ENCODE results near the gene NBEAL2.

NBEAL2 gene

GRCh38 chr3:47003461-47004368, 24.2 kb downstream of the NBEAL2 start:
- no peak overlapping the region for H3K27ac ChIP-seq (ENCODE audit: extremely low read depth, low read depth, low read length)
- no peaks in the 10 kb centered on the region for H3K9me3 ChIP-seq (ENCODE audit: control insufficient read depth, insufficient read depth, low read depth, low read length)
- H3K36me3 ChIP-seq (ENCODE audit: control insufficient read depth in 2 of 2, insufficient read depth in 1 of 2, low read length in 2 of 2) = peaks cover 0 to 92% of the 10 kb centered on the region in 2 experiments; a peak in 1 of 3 replicates
- CTCF ChIA-PET = interaction anchor here (0.6 kb wide), 2 partner anchors 67 to 157 kb away, joined by 4 read pairs; no protein-coding TSS in a partner anchor
- no peak for TF ChIP-seq PRDM6 (tag by site-specific recombination; IDR thresholded peaks at IDR 0.05)
- TF ChIP-seq ZNF416 (tag by site-specific recombination; IDR thresholded peaks at IDR 0.05) = no peak
- H3K4me1 ChIP-seq (ENCODE audit: control insufficient read depth, insufficient read depth, low read length) = no peaks in the 10 kb centered on the region
- POLR2A ChIA-PET = interaction anchor here (0.5 kb wide), 1 partner anchor 158 kb away, joined by 4 read pairs; no protein-coding TSS in a partner anchor
- no peak overlapping the region for H3K4me3 ChIP-seq (ENCODE audit: low read depth, low read length)

GRCh38 chr3:47004369-47005211, 25.1 kb downstream of the NBEAL2 start:
- CTCF ChIA-PET = no interaction called here
- H3K36me3 ChIP-seq (ENCODE audit: control insufficient read depth in 2 of 2, insufficient read depth in 1 of 2, low read length in 2 of 2) = peaks cover 0 to 83% of the 10 kb centered on the region in 2 experiments; a peak in 1 of 3 replicates
- H3K4me3 ChIP-seq (ENCODE audit: low read depth, low read length) = no peak overlapping the region
- no peak overlapping the region for H3K27ac ChIP-seq (ENCODE audit: extremely low read depth, low read depth, low read length)
- no peaks in the 10 kb centered on the region for H3K9me3 ChIP-seq (ENCODE audit: control insufficient read depth, insufficient read depth, low read depth, low read length)
- H3K4me1 ChIP-seq (ENCODE audit: control insufficient read depth, insufficient read depth, low read length) = no peaks in the 10 kb centered on the region
- no peak for TF ChIP-seq GLI4 (tag by site-specific recombination; IDR thresholded peaks at IDR 0.05)
- no peak for TF ChIP-seq PBX3 (CRISPR knock-in tag; IDR thresholded peaks at IDR 0.05)
- TF ChIP-seq SP2 (tag by site-specific recombination; IDR thresholded peaks at IDR 0.05) = no peak
- no peak for TF ChIP-seq ZNF155 (tag by site-specific recombination; IDR thresholded peaks at IDR 0.05)
- TF ChIP-seq GFI1B (tag by site-specific recombination; IDR thresholded peaks at IDR 0.05) = no peak
- TF ChIP-seq PRDM1 (tag by site-specific recombination; IDR thresholded peaks at IDR 0.05) = no peak
- no peak for TF ChIP-seq ZSCAN23 (tag by site-specific recombination; IDR thresholded peaks at IDR 0.05)
- TF ChIP-seq ZNF585B (tag by site-specific recombination; IDR thresholded peaks at IDR 0.05) = no peak
- no peak for TF ChIP-seq ZNF521 (tag by site-specific recombination; IDR thresholded peaks at IDR 0.05)
- TF ChIP-seq, protein P1, sequence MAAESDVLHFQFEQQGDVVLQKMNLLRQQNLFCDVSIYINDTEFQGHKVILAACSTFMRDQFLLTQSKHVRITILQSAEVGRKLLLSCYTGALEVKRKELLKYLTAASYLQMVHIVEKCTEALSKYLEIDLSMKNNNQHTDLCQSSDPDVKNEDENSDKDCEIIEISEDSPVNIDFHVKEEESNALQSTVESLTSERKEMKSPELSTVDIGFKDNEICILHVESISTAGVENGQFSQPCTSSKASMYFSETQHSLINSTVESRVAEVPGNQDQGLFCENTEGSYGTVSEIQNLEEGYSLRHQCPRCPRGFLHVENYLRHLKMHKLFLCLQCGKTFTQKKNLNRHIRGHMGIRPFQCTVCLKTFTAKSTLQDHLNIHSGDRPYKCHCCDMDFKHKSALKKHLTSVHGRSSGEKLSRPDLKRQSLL (tag by site-specific recombination; IDR thresholded peaks at IDR 0.05) = no peak
- no peak for TF ChIP-seq ZNF549 (tag by site-specific recombination; IDR thresholded peaks at IDR 0.05)
- TF ChIP-seq ZNF558 (tag by site-specific recombination; IDR thresholded peaks at IDR 0.05) = no peak
- no peak for TF ChIP-seq ZNF837 (tag by site-specific recombination; IDR thresholded peaks at IDR 0.05)
- TF ChIP-seq ZNF394 (tag by site-specific recombination; IDR thresholded peaks at IDR 0.05; ENCODE audit: borderline replicate concordance) = no peak
- no peak for TF ChIP-seq ZNF621 (tag by site-specific recombination; IDR thresholded peaks at IDR 0.05)
- TF ChIP-seq ZNF48 (tag by site-specific recombination; IDR thresholded peaks at IDR 0.05) = no peak
- no peak for TF ChIP-seq ZNF274 (IDR thresholded peaks at IDR 0.05; ENCODE audit: low read length)
- TF ChIP-seq ZNF274 (tag by site-specific recombination; IDR thresholded peaks at IDR 0.05; ENCODE audit: borderline replicate concordance) = no peak
- TF ChIP-seq ZNF311 (tag by site-specific recombination; IDR thresholded peaks at IDR 0.05; ENCODE audit: borderline replicate concordance) = no peak
- no peak for TF ChIP-seq ZSCAN18 (tag by site-specific recombination; IDR thresholded peaks at IDR 0.05)
- POLR2A ChIA-PET = interaction anchor here (0.5 kb wide), 1 partner anchor 157 kb away, joined by 4 read pairs; no protein-coding TSS in a partner anchor

Measured in HEK293 (cell line).